Effector CD8-positive, alpha-beta T cell (primary cell): ENCODE results near the gene NFE2L2.
"Not testable (repeated sequence)": the region's sequence is repeated elsewhere in the genome, so short reads cannot be mapped to it uniquely, and the experiment has no call there.

Source experiments
- DNase-seq: peaks from one replicate; lab custom pipeline; 2025; lab: John Stamatoyannopoulos, UW

NFE2L2 gene

DNA sequence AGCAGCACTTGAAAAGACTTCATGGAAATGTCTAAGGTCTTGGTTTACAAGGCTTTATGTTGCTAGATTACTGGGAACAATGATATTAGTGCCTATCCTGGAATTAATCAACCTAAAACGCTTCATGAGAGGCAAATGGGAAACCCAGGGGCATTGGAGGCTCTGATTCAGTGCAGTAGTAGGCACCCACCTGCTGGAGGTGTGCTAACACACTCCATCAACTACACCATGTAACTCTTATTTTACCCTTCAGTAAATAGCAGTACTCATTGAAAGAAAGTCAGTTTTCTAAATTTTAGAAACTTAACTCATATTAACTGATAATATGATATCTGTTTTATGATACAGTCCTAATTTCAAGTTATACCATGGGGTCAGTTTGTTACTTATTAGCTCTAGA, 69.3 kb downstream of the NFE2L2 start:
- no peak for DNase-seq

DNA sequence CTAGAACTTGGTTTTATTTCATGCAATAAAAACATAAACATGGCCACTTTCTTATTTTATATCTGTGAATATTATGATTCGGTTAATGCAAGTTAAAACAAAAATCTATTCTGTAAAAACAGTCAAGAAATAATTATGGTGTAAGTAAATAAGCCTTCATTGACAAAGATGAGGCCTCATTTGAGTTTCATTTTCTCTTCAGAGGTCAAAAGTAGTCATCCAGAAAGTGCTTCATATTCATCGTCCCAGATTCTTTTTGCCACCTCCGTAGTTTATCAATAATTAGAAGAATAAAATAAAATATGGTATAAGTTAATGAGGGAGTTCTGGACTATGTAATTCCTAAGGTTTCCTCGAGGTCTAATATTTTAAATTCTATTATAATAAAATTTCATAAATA, 71.3 kb downstream of the NFE2L2 start:
- DNase-seq, result no peak

DNA sequence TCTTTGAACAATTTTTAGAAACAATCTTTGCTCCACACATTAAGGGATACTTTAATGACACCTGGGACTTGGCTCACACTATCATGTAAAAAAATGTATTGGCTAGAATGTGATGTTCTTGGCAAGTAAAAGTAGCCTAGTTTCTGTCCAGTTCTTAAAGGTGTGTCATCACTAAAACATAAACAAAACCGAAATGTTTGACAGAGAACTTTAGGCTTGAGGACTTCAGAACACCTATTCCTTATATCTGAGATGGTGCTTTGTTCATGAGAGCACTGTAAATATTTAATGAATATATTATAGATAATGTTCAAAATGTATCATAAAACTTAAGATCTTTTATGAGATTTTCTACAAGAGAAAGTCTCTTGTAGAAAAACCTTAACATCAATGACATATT, 71.7 kb downstream of the NFE2L2 start:
- DNase-seq, result no peak

DNA sequence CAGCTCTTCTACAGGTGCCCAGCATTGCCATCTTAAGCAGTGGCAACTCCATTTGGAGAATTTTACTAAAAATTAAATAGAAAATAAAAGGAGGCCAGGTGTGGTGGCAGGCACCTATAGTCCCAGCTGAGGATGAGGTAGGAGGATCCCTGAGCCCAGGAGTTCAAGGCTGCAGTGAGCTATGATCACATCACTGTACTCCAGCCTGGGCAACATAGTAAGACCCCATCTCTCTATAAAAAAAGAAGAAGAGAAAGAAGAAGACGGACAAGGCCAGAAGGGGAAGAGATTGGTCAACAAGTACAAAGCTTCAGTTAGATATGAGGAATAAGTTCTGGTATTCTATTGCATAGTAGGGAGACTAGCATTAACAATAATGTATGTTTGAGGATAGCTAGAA, 73.6 kb downstream of the NFE2L2 start:
- no peak for DNase-seq

DNA sequence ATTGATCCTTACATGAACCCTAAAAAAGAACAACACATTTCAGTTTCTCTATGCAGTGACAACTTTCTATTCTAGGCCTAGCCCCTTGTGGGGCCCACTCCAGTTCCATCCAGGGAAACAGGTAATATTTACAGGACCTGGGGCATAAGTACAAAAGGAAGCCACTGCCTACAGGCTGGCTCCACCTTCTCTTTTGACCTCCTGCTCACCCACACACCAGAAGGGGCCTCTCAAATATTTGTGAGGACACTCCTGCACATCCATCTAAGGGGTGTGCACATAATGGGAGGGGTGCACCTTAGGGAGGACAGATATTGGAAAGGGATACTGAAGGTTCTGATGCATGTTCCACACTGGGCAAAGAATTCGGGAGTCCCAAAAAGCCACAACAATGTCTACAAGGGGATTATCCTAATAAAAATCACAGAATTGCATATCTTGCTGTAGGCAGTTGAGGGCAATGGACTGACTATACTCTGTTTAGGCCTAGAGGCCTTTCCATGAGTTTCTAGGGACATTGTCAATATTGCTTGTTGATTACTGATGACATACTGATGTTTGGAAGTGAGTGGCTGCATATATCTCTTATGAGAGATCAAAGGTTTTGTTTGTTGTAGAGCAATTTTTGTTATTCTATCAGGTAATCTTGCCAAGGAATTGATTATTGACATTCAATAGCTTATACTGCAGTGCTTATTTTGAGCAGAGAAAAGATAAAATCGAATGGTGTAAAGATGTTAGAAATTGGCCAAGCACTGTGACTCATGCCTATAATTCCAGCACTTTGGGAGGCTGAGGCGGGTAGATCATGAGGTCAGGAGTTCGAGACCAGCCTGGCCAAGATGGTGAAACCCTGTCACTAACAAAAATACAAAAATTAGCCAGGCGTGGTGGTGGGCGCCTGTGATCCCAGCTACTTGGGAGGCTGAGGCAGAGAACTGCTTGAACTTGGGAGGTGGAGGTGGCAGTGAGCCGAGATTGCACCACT, 75.8 kb downstream of the NFE2L2 start:
- DNase-seq, result no peak

DNA sequence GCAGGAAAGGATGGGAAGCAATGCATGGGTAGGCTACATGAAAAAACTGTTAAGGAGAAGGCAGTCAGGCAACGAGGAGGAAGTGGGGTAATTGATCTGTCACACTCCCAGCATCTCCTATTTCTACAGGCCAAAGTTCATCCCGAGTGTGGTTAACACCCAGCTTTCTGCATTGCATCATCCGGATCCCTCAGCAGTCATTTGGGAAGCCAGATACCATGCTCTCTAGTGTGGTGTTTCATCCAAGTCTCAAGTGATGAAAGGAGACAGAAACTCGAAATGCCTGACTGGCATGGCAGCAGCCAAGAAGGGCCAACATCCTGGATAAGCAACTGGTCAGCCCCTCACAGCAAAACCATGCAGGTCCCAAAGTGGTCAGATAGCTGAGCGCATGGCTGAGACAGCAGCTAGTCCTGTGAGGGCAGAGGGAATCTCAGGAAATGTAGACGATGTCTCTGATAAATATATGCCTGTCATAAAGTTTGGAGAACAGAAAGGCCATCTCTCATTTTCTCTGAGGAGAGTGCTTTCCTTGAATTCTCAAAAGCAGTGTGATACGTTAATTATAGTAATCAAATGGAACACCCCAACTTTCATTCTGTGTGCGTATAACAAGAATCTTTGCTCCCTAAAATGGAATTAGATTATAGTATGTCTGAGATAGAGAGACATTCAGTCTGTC, 76.8 kb downstream of the NFE2L2 start:
- no peak for DNase-seq

DNA sequence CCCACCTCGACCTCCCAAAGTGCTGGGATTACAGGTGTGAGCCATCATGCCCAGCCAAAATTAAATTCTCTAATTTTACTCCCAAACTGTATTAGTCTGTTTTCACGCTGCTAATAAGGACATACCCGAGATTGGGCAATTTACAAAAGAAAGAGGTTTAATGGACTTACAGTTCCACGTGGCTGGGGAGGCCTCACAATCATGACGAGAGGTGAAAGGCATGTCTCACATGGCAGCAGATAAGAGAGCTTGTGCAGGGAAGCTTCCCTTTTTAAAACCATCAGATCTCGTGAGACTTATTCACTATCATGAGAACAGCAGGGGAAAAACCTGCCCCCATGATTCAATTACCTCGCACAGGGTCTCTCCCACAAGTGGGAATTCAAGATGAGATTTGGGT, 78.5 kb downstream of the NFE2L2 start:
- not testable (repeated sequence) for DNase-seq

DNA sequence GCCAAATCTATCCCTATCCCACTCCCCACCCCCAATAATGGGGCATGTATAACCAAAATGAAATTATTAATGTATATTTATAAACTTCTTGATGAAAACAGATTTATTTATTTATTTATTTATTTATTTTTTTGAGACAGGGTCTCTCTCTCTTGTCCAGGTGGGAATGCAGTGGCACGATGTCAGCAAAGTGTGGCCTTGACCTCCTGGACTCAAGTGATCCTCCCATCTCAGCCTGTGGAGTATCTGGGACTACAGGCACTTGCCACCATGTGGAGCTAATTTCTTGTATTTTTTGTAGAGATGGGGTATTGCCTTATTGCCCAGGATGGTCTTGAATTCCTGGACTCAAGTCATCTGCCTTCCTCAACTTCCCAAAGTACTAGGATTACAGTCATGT, 79.9 kb downstream of the NFE2L2 start:
- no peak for DNase-seq

DNA sequence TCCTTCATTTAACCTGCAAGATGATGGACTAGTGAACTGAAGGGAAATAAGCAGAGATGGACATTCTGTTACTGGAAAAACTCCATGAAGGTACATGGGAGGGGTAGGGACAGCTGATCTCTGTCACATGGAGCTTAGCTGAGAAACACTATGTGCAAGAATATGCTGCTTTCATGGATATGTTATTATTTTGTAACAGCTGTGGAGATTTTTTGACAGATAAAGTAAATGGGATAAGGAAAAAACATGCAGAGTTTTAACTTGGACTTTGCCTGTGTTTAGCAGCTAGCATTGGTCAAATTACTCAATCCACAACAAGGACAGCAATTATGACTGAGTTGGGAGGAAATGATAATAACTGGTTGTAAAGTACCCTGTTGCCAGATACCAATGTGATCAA, 80.7 kb downstream of the NFE2L2 start:
- no peak for DNase-seq
